IPS DF 6.9 (cell line): Measurements from ENCODE around the gene NUDT15.

Experiments used
- DNase-seq: peaks from one replicate; pipeline ENCODE4 v3.0.0-alpha.2; 2013; ENCODE audit warnings: low read depth, low spot score
- H3K27ac ChIP-seq: one replicate; pipeline ENCODE4 v1.5.1; 2013; ENCODE audit warnings: low read length, control low read depth
- H3K27me3 ChIP-seq: 2 replicates; pipeline ENCODE4 v1.6.1; 2013; ENCODE audit warnings: mild to moderate bottlenecking, low read length; ENCODE audit not compliant: control insufficient read depth, insufficient read depth
- H3K36me3 ChIP-seq: 2 replicates; pipeline ENCODE4 v1.6.1; 2013; ENCODE audit warnings: low read length; ENCODE audit not compliant: control insufficient read depth, insufficient read depth
- H3K4me1 ChIP-seq: 2 replicates; pipeline ENCODE4 v1.6.1; 2013; ENCODE audit warnings: low read length; ENCODE audit not compliant: control insufficient read depth, insufficient read depth
- H3K4me3 ChIP-seq: 2 replicates; pipeline ENCODE4 v1.5.1; 2013; ENCODE audit warnings: mild to moderate bottlenecking, low read length
- H3K9me3 ChIP-seq: 2 replicates; pipeline ENCODE4 v1.6.1; 2013; ENCODE audit warnings: low read length, inconsistent platforms; ENCODE audit not compliant: control insufficient read depth, insufficient read depth
- WGBS: extraction: QIAGEN DNeasy Blood & Tissue Kit; methylation state at CpG from one replicate; pipeline ENCODE4 v1.1.7; 2013; ENCODE audit warnings: mixed read lengths, missing lambda C conversion rate; ENCODE audit not compliant: insufficient read length, insufficient coverage; 5-methylcytosine and 5-hydroxymethylcytosine counted together

The NUDT15 gene

DNA sequence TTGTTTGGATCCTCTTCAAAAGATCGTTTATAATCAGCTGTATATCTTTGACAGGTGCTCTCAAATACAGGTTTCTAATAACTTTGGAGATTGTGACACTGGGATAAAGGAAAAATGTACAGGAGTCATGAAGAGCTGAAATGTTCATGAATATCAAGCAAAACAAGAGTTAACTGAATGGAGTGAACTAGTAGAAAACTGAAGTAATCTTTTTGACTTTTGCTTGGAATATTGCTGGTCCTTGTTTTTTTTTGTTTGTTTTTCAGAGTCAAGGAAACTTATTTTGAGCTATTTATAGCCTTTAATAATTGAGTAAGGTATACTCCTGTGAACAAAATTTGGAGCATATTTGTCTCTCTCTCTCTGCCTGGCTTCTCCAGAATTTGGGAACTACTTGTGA lies 32.0 kb downstream of the NUDT15 start:
- no peaks in the 10 kb centered on the region for H3K27me3 ChIP-seq
- no peak overlapping the region for H3K4me3 ChIP-seq
- no peak for DNase-seq
- peaks cover 34% of the 10 kb centered on the region for H3K36me3 ChIP-seq
- H3K4me1 ChIP-seq = no peaks in the 10 kb centered on the region
- WGBS = no CpG with 5 or more reads among the region's 1 CpG
- no peak overlapping the region for H3K27ac ChIP-seq
- H3K9me3 ChIP-seq = peaks cover 14% of the 10 kb centered on the region

DNA sequence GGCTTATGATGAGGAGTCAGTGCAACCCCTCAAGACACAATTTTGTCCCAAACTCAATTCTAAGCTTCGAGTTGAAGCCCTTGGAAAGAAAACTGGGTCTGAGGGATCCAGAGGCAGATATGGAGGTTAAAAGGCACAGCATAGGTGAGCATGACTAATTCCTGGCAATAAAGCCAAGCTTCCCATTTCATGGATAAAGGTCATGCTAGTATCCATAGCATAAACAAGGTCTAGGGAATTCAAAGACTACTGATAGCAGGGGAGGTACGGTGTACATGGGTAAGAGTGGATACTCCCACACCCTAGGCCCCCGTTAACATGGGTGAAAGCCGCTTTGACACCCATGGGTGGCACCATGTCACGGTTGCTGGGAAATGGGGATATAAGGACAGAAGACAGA lies 33.4 kb downstream of the NUDT15 start:
- Histone ChIP-seq H3K9me3 (peaks cover 14% of the 10 kb centered on the region), H3K27me3 (no peaks in the 10 kb centered on the region), H3K36me3 (peaks cover 36% of the 10 kb centered on the region), H3K27ac (no peak overlapping the region), H3K4me3 (no peak overlapping the region), H3K4me1 (no peaks in the 10 kb centered on the region)
- DNase-seq = no peak
- no CpG with 5 or more reads among the region's 5 CpGs for WGBS

DNA sequence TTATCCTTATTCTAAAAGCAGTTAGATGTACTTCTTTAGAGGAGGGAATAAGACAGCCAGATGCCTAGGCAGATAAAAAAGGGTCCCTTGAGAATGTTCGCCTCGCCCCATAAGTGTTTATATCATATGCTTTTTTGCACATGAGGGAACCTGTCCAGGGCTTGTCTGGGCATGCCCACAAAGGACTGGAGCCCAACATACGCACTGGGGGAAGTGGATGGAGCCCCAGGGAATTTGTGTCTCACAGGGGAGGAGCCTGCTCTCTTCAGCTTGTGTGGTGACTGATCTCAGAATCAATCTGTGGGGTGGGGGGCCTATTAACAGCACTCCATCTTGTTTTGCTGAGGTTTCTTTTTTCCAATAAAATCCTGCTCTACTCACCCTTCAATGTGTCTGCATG lies 34.8 kb downstream of the NUDT15 start:
- no CpG with 5 or more reads among the region's 3 CpGs for WGBS
- no peak overlapping the region for H3K27ac ChIP-seq
- DNase-seq = no peak

DNA sequence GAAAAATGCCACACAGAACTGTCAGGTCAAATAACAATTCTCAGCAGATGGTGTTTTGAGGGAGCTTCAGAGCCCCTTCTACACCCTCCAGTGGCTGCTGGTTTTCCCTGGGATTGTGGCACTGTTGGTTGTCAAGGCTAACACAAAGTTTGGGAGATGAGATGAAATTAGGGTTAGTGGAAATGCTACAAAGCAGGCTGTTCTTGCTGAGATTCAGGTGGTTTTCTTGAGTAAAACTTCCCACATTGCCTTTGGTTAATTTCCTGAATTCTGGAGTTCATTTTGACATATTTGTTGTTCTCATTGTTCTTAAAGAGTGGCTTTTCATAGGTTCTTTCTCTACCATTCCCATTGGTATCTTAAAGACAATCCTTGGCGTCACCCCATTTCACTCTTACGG lies 35.3 kb downstream of the NUDT15 start:
- WGBS = no CpG with 5 or more reads among the region's 2 CpGs
- Histone ChIP-seq H3K27ac (no peak overlapping the region), H3K36me3 (peaks cover 28% of the 10 kb centered on the region)

More for the DNA sequence above, 34.8 kb downstream of the NUDT15 start:
- no peaks in the 10 kb centered on the region for H3K27me3 ChIP-seq
- peaks cover 31% of the 10 kb centered on the region for H3K36me3 ChIP-seq
- no peaks in the 10 kb centered on the region for H3K4me1 ChIP-seq
- H3K9me3 ChIP-seq = peaks cover 14% of the 10 kb centered on the region
- H3K4me3 ChIP-seq = no peak overlapping the region

DNA sequence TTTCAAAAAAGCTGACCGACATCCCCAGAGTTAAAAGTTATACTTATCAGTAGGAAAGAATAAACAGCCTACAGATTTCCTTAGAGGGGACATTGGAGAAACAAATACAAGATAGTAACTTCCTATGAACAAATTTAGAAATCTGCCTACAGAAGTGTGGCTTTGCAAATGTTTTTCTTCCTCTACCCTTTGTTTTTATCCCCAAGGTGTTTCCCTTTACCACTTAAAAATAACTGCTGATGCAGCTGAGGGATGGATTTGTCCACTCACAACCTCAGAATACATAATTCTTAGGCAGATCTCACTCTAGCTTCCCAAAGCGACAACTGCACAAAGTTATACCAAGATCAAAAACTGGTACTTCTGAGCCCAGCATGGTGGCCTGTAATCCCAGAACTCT lies 36.5 kb downstream of the NUDT15 start:
- Histone ChIP-seq H3K27ac (no peak overlapping the region), H3K9me3 (peaks cover 11% of the 10 kb centered on the region), H3K36me3 (peaks cover 32% of the 10 kb centered on the region), H3K27me3 (no peaks in the 10 kb centered on the region), H3K4me1 (no peaks in the 10 kb centered on the region), H3K4me3 (no peak overlapping the region)
- no peak for DNase-seq
- no CpG with 5 or more reads among the region's 2 CpGs for WGBS

More for the DNA sequence above, 35.3 kb downstream of the NUDT15 start:
- H3K4me3 ChIP-seq = no peak overlapping the region
- no peaks in the 10 kb centered on the region for H3K4me1 ChIP-seq
- no peaks in the 10 kb centered on the region for H3K27me3 ChIP-seq
- no peak for DNase-seq
- H3K9me3 ChIP-seq = peaks cover 14% of the 10 kb centered on the region

DNA sequence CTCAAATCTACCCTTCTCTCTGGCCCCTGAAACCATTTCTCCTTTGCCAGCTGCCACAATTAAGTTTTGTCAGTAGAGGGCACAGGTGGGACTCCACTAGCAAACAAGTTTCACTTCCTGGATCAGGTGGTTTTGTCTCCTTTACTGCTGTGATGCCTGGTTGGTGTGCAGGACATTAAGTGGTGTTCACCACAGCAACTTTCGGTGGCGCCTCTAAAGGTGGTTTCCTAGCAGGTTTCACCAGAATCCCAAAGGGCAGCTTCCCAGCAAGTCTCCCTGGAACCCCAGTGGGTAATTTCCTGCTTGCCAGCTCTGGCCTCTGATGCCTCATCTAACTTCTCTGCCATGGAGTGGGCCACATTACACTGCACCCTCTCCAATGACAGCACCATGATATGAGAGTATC lies 40.7 kb downstream of the NUDT15 start:
- H3K27ac ChIP-seq = no peak overlapping the region
- WGBS = no CpG with 5 or more reads among the region's 2 CpGs
- no peaks in the 10 kb centered on the region for H3K27me3 ChIP-seq
- H3K4me1 ChIP-seq = no peaks in the 10 kb centered on the region
- no peak overlapping the region for H3K4me3 ChIP-seq
- no peak for DNase-seq
- H3K9me3 ChIP-seq = no peaks in the 10 kb centered on the region; the same call in 1 of the 2 replicates
- peaks cover 23% of the 10 kb centered on the region; the same call in 1 of the 2 replicates for H3K36me3 ChIP-seq

DNA sequence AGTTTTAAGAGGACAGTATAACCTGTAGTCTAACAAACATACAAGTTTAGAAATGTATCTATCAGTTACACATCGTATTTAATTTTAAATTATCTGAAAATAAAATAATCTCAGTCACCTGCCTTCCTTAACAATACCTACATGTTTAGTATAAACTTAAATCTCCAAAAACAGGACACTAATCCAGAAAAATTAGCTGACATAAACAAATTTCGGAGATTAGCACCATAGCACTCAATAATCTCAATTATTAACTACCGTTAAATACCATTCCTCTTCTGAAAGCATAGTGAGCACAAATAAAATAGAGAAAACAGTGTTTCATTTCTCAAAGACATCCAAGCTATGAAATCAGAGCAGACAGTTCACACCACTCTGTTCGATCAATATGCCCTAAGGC lies 44.2 kb downstream of the NUDT15 start:
- no peak overlapping the region for H3K4me3 ChIP-seq
- H3K27ac ChIP-seq = no peak overlapping the region
- WGBS = 100% methylated on average over 2 of the region's 4 CpGs
- no peaks in the 10 kb centered on the region for H3K27me3 ChIP-seq
- no peaks in the 10 kb centered on the region for H3K9me3 ChIP-seq
- peaks cover 12% of the 10 kb centered on the region; the same call in 1 of the 2 replicates for H3K36me3 ChIP-seq
- DNase-seq = no peak
- no peaks in the 10 kb centered on the region for H3K4me1 ChIP-seq

DNA sequence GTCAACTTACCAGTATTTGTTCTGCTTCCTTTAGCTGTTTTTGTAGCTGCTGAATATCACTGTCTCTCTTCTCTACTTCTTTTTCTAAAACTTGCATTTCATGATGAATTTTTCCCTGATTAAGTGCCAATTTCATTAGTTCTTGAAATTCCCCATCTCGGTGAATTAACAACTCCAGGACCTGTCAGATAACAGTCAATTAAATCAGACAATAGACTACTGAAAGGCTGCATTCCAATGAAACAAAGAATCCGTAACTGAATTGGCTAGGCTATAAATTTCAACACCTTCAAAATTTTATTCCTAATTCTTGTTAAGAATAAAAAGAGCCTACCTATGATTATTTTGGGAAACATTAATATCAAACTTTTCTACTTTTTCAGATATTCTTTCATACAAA lies 48.7 kb downstream of the NUDT15 start:
- H3K36me3 ChIP-seq = peaks cover 2% of the 10 kb centered on the region; the same call in 1 of the 2 replicates
- no CpG with 5 or more reads among the region's 2 CpGs for WGBS

DNA sequence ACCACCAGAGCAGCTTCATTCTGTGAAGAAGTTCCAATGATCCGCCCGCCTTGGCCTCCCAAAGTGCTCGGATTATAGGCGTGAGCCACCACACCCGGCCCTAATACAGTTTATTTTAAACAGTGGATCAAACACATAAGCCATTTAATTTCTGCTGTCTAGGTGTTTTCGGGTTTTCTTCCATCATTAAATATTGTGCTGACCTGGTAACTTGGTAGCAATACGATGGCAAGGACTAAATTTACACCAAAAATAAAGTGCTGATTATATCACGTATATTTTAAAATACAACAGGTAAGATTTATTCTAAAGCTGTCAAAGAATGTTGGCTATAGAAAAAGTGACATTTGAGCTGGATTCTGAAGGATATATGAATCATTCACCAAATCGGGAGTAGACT lies 56.1 kb downstream of the NUDT15 start:
- Histone ChIP-seq H3K27ac (no peak overlapping the region), H3K9me3 (no peaks in the 10 kb centered on the region), H3K27me3 (no peaks in the 10 kb centered on the region), H3K4me3 (no peak overlapping the region; the same call in 1 of the 2 replicates), H3K4me1 (no peaks in the 10 kb centered on the region; the same call in 1 of the 2 replicates), H3K36me3 (no peaks in the 10 kb centered on the region)
- WGBS = no CpG with 5 or more reads among the region's 9 CpGs
- DNase-seq = no peak

More for the DNA sequence above, 48.7 kb downstream of the NUDT15 start:
- Histone ChIP-seq H3K4me1 (no peaks in the 10 kb centered on the region), H3K4me3 (no peak overlapping the region), H3K27ac (no peak overlapping the region), H3K27me3 (no peaks in the 10 kb centered on the region), H3K9me3 (no peaks in the 10 kb centered on the region)
- no peak for DNase-seq

DNA sequence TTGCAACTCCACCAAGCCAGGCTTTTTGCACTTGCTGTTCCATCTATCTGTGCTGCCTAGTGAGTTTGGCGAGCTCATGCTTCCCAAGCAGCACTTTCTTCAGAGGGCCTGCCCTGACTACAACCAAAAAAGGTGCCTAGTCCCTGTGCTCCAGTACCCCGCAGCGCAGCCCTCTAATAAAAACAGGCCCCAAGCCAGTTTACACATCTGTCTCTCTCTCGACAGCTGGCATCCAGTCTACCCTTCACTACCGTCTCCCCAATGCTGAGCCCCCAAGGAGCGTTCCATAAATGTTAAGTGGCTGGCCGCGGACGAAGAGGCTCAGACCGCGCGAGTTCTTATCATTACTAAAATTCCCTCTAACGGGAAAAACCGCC lies 56.9 kb downstream of the NUDT15 start:
- H3K27me3 ChIP-seq = no peaks in the 10 kb centered on the region
- H3K36me3 ChIP-seq = no peaks in the 10 kb centered on the region
- H3K4me3 ChIP-seq = peak overlapping the region; percentile 88
- H3K4me1 ChIP-seq = no peaks in the 10 kb centered on the region; the same call in 1 of the 2 replicates
- no CpG with 5 or more reads among the region's 14 CpGs for WGBS
- DNase-seq = no peak
- no peak overlapping the region for H3K27ac ChIP-seq
- no peaks in the 10 kb centered on the region for H3K9me3 ChIP-seq

DNA sequence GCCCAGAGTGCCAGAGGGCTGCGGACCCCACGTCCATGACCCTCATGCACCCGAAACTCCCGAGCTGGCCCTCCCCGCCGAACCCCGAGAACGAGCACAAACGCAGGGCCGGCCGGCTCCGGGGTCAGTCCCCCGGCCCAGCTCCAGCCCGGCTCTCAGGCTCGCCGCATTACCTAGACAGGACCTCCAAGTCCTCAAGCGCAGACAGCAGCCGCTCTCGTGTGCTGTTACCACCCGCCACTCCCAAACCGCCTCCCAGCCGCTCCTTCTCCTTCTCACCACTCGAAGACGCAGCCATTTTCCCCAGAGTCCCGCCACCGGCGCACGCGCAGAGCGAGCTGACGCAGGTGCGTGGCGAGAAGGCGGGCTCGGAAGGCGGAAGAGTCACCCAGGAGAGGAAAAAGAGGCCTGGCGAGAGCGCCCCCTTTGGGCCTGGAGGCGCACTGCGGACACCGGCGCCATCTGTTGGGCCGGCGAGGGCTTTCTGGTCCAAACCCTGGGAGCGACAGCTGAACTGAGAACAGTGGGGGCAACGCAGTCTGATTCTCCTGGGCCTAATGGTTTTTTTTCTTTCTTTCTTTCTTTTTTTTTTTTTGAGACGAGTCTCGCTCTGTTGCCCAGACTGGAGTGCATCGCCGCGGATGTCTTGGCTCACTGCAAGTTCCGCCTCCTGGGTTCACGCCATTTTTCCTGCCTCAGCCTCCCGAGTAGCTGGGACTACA lies 57.4 kb downstream of the NUDT15 start, which contains the start of gene MED4:
Gene MED4 (minus strand): TSS at position 324 of the 722 bp plus-strand sequence. CDS start 26 bp downstream, at position 298.
- Histone ChIP-seq H3K9me3 (no peaks in the 10 kb centered on the region), H3K36me3 (no peaks in the 10 kb centered on the region), H3K27ac (no peak within 1 kb of the TSS), H3K4me3 (peak within 1 kb of the TSS; percentile 88), H3K27me3 (no peaks in the 10 kb centered on the region), H3K4me1 (no peaks in the 10 kb centered on the region; the same call in 1 of the 2 replicates)
- no CpG with 5 or more reads among the region's 54 CpGs for WGBS
- peak; percentile 92 for DNase-seq
